Left kidney (tissue), 2 donors: ENCODE results near the gene NXNL2. TPM values are rescaled to one million over a fixed set of nuclear protein-coding genes. Genes with fewer than 3 reads are reported as not detected.

Experiments used
- DNase-seq: peaks from one replicate; pipeline ENCODE4 v3.0.0-alpha.2; 2013
- polyA plus RNA-seq: library from polyadenylated mRNA; unstranded; fragments of 120-200 nt; gene quantifications from one replicate; pipeline ENCODE4 v1.2.1, GENCODE V29; 2013; ENCODE audit not compliant: insufficient read length

Gene NXNL2
- polyA plus RNA-seq, 1 donor, result 2.8 TPM

DNA sequence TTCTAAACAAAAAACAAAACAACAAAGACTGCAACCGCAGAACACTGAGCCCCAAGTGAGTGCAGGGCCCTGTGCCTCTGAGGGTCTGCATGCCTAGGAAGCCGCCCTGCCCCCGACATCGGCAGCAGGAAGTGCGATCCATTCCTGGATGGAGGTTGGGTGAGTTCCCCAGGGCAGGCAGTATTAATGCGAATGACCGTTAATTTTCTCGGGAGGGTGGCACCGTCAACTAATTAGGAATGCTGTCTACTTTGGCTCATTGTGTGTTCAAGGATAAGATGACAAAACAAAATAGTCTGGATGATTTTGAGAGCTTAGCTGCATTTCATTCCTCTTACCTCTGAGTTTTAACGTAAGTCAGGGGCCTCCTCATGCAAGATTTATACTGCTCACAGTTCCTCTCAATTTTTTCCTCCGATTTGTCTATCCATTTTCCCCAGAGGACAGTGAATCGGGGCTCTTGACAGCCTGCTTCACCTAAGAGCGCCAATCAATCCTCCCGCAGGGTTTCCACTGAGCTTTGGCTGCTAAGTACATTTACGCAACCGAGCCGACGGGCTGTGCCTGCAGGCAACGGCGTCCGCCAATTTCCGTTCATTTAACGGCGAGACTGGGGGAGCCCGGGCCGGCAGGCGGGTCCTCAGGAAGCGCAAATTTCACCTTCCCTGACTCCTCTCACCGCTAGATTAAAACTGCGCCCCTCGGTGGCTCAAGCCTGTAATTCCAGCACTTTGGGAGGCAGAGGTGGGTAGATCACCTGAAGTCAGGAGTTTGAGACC lies 2.9 kb upstream of the NXNL2 start:
- no peak for DNase-seq

DNA sequence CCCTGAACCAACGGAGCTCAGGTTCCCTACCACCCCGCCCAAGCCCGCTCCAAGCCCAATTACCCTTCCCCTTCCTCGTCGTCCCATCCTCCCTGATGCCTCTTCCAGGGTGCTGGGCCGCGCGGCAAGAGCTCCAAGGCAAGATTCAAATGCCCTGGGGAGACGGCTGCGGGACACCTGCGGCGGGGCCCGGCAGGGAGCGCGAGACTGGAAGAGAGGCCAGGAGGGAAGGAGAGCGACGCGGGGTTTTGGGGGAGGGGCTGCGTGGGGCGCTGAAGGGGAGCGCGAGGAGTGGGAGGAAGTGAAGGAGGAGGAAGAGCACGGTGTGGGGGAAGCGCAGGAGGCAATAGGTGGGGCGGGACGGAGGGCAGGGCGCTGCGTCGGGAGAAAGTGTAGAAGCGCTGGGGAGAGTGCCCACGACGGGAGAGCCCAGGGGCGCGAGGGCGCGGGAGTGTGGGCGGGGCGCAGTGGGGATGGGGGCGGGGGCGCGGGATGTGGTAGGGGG lies 975 bp upstream of the NXNL2 start:
- DNase-seq, result no peak

GRCh38 chr9:88535226-88536022 lies 446 bp downstream of the NXNL2 start:
- DNase-seq, result no peak

GRCh38 chr9:88536023-88536324 lies 996 bp downstream of the NXNL2 start:
- DNase-seq, result no peak

DNA sequence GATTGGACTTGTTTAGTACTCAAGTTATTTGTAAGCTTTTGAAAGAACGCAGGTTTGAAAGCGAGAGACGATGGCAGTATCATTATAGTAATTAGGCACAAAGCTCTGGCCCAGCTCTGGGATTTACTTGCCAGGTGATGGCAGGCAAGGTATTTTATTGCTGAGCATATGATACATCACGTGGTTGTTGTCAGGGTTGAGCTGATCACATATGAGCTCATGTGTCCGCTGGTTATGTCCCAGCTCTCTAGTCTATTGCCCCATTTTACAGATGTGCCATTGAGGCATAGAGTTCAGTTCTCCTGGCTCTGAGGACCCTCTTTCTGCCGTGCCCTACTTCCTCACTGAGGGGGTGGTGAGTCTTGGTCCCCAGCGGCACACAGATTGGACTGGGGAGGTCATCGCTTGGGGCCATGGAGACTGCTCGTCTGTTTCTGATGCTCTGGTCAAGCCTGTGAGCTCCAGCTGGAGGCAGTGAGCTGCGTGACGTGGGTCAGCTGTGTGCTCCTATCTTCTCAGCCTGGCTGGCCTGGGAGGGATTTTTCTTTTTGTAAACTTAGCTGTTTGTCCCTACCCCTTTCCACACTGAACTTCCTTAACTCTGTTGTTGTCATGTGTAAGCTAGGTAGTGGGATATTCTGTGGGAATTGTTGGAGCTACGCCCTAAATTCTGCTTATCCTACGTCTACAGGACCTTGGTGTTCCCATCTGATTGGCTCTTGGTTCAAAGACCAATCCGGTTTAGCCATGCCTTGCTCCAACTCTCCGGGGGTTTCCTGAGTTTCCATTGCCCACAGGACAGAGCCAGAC lies 2.2 kb downstream of the NXNL2 start:
- DNase-seq, result no peak

DNA sequence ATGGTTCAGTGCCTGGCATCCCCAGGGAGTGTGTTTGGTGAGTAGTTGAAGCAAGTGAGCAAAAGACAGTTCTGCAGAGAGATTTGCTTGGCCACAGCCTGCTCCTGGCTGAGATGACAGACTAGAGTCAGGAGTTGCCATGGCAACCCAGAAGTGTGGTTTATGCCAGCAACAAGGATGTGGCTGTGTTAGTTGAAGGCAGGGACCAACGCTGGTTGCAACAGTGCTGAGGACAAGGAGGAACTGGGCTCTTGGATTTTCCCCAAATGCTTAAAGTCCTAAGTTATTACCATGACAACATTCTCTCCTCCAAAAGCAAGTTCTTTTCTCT lies 2.7 kb downstream of the NXNL2 start:
- DNase-seq, result no peak

- no peak for DNase-seq
Observed at GRCh38 chr9:88538311-88539085, 3.5 kb downstream of the NXNL2 start.

DNA sequence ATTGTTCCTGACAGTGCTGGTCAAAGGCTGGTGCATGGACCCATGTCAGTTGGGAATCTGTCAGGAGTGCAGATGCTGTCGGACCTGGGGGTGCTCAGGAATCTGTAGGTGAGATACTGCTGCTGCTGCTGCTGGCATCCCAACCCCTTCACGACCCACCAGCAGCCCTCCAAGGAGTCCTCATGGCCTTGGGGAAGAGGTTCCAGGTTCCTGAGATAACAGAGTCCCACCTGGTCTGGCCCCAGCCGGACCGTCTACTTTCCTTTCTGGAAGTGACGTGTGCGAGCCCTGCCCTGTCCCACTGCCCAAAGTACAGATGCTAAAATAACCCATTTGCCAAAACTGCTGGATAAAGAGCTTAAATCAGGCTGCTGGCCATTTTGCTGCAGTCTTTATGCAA lies 4.3 kb downstream of the NXNL2 start:
- DNase-seq, result no peak

GRCh38 chr9:88540251-88540763 lies 5.3 kb downstream of the NXNL2 start:
- no peak for DNase-seq

DNA sequence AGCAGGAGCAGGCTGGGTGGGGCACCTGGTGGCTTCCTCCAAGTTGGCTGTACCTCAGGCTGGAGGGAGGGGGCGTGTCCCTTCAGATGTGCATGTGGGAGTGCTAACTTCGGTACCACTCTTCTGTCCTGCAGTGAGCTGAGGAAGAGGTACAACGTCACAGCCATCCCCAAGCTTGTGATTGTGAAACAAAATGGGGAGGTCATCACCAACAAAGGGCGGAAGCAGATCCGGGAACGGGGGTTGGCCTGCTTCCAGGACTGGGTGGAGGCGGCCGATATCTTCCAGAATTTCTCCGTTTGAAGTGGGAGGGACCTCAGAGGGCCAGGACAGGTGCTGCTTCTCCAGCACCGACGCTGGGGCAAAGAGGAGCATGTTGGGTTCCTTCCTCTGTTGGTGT lies 9.3 kb downstream of the NXNL2 start:
- no peak for DNase-seq

- no peak for DNase-seq
Observed at GRCh38 chr9:88551546-88552137, 16.7 kb downstream of the NXNL2 start.

DNA sequence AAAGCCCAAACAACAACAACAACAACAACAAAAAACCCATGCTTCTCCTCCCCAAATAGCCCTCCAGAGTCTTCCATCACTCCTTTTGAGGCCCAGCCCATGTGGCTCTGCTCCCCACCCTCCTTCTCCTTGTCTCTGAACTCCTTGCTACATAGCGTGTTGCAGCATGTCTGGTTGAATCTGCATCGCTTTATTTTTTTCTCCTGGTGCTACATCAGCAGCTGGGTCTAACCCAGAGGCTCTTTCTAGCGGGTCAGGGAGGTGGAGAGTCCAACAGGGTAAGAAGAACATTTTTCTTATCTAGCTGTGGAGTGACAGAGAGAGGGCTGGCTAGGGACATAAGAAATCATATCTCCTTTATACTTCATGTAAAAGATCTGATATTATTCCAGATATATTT lies 18.4 kb downstream of the NXNL2 start:
- DNase-seq, result no peak

DNA sequence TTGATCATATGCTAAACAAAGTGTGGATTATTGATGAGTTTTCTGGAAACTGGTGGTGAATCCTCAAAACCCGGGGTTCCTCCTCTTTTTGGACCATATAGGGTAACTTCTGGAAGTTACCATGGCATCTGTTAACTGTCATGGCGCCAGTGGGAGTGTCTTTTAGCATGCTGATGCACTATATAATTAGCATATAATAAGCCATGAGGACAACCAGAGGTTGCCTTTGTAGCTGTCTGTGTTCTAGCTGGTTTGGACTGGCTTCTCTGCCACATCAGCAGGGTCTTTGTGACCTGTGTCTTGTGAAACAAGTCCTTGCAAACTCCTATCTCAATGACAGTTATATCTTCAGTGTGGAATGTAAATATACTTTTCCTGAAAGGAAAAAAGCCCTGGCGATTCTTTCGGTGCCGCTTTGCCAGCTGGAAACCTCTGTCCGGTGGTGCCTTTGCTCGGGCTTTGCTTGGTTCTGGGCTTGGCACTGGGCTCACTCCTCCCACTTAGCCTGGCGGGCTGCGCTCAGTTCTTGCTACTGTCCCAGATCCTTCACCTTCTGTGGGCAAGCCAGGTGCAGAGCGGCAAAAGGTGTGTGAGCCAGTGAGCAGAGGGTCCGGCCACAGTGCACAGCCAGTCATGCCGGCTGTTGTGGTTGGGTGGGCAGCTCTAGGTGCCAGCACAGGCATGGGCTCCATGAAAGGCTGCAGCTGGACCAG lies 20.4 kb downstream of the NXNL2 start:
- DNase-seq, result no peak

GRCh38 chr9:88559661-88560060 lies 24.7 kb downstream of the NXNL2 start:
- no peak for DNase-seq

DNA sequence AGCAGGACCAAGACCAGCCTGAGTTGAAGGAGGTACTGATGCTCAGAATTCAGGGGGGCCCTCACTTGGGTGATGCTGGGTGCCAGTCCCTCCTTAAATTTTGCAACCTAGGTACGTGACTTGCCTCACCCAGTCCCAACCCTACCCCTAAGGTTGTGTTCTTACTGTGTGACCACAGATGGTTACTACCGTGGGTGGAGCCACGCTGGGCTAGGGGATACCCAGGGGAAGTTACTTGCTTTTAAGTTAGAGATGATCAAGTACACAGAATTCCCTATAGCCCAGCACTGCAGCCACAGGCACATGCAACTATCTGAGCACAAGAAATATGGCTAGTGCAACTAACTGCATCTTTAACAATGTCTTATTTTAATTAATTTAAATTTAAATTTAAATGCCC lies 32.9 kb downstream of the NXNL2 start:
- DNase-seq, result no peak

GRCh38 chr9:88571419-88571818 lies 36.4 kb downstream of the NXNL2 start:
- DNase-seq, result no peak

GRCh38 chr9:88572684-88573083 lies 37.7 kb downstream of the NXNL2 start:
- DNase-seq, result no peak

- no peak for DNase-seq
Observed at GRCh38 chr9:88574953-88575352, 40.0 kb downstream of the NXNL2 start.

DNA sequence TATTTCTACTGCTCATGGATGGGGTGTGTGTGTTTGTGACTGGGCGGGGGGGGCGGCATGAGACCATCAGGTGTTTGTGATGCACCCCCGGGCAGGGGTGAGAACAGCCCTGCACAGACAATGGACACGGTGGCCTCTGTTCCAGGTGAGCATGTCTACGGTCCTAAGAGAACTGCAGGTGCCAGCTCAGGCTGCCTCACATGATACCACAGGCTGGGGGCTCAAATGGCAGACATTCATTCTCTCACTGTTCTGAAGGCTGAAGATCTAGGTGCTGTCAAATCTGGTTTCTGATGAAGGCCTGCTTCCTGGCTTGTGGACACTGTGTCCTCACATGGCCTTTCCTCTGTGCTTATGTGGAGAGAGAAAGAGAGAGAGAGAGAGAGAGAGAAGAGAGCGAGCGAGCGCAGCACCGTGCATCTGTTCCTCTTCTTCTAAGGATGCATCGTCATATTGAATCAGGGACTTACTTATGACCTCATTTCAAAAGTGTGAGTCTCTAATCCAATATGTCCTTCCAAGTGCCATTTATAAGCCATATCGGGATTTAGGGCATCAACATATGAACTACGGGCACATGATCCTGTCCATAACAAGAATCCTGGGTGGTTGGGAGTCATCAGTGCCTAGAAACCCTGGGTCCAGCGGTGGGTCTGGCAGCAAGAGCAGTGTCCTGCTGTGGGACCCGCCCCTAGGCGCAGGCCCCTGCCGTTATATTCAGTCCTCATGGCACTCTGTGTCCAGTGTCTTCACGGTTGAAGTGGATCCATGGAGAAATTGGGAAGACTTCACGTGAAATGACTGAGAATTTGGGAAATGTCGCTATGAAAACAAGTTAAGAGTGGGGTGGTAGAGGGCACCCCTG lies 42.5 kb downstream of the NXNL2 start:
- no peak for DNase-seq
